ENCODE results near the gene OTP. TPM values are rescaled to one million over a fixed set of nuclear protein-coding genes. Genes with fewer than 3 reads are reported as not detected.
"Not testable (repeated sequence)": the region's sequence is repeated elsewhere in the genome, so short reads cannot be mapped to it uniquely, and the experiment has no call there.

Gene OTP
- total RNA-seq, 4 donors from 2014 or later = not detected

- TF ChIP-seq POLR2AphosphoS5 (IDR thresholded peaks at IDR 0.05) = no peak
- no peak for TF ChIP-seq POLR2A (IDR thresholded peaks at IDR 0.05)
- TF ChIP-seq, protein P1, sequence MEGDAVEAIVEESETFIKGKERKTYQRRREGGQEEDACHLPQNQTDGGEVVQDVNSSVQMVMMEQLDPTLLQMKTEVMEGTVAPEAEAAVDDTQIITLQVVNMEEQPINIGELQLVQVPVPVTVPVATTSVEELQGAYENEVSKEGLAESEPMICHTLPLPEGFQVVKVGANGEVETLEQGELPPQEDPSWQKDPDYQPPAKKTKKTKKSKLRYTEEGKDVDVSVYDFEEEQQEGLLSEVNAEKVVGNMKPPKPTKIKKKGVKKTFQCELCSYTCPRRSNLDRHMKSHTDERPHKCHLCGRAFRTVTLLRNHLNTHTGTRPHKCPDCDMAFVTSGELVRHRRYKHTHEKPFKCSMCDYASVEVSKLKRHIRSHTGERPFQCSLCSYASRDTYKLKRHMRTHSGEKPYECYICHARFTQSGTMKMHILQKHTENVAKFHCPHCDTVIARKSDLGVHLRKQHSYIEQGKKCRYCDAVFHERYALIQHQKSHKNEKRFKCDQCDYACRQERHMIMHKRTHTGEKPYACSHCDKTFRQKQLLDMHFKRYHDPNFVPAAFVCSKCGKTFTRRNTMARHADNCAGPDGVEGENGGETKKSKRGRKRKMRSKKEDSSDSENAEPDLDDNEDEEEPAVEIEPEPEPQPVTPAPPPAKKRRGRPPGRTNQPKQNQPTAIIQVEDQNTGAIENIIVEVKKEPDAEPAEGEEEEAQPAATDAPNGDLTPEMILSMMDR (IDR thresholded peaks at IDR 0.05) = no peak
- no peak for TF ChIP-seq EP300 (IDR thresholded peaks at IDR 0.05)
- Histone ChIP-seq H3K9me3 (no peaks in the 10 kb centered on the region), H3K4me1 (no peaks in the 10 kb centered on the region), H3K4me3 (no peak overlapping the region), H3K36me3 (no peaks in the 10 kb centered on the region), H3K27me3 (no peaks in the 10 kb centered on the region), H3K27ac (no peak overlapping the region)
- no peak for DNase-seq (ENCODE audit: low spot score in 2 of 2)
- WGBS = 86% methylated on average over 1 of the region's 1 CpG
These were observed 52.4 kb downstream of the OTP start for GRCh38 chr5:77586101-77586500.

GRCh38 chr5:77582143-77582542, 56.4 kb downstream of the OTP start:
- not testable (repeated sequence) for H3K9me3 ChIP-seq; H3K4me1 ChIP-seq; DNase-seq (ENCODE audit: low spot score in 2 of 2); H3K4me3 ChIP-seq; H3K27me3 ChIP-seq; H3K36me3 ChIP-seq; H3K27ac ChIP-seq
- 87% methylated on average over 7 of the region's 7 CpGs for WGBS

Other genes starting within 250 kb of the OTP start
- gene WDR41, start 146.4 kb downstream of the OTP start, total RNA-seq = 10 to 100 TPM; 32.1 to 43.1 (median 39.5) TPM
- gene TBCA, start 137.6 kb upstream of the OTP start, total RNA-seq = 100 to 1,000 TPM in 2 of 4 donors, 10 to 100 TPM in 2; 74.7 to 120 (median 94.5) TPM

Measured in suprapubic skin (tissue), 4 donors.